ENCODE results near the gene IL1RAPL2. TPM values are rescaled to one million over a fixed set of nuclear protein-coding genes. Genes with fewer than 3 reads are reported as not detected.

The IL1RAPL2 gene
- total and polyA plus RNA-seq, 10 of the 15 experiments (the other 5 are each of a cell fraction or from before 2014, with no cell fraction given), result 0.19 TPM; not detected in 9

DNA sequence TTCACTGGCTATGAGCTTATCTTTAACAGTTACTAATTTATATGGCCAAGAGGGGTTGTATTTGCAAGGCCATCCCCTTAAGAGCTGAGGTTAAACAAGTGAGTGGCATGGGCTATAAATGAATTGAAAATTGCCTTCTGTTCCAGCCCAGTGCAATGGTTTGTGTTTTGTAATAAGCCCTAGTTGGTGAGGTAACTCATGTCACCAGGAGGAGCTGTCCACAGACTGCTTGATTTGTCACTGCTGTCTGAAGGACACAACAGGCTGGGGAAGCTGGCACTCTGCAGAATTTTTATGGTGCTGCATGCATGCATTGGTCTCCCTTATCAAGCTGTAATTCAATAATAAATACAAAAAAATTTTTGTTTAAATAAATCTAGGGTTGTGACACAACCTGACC is 223.8 kb downstream of the IL1RAPL2 start (continued):
- TF ChIP-seq, protein P1, sequence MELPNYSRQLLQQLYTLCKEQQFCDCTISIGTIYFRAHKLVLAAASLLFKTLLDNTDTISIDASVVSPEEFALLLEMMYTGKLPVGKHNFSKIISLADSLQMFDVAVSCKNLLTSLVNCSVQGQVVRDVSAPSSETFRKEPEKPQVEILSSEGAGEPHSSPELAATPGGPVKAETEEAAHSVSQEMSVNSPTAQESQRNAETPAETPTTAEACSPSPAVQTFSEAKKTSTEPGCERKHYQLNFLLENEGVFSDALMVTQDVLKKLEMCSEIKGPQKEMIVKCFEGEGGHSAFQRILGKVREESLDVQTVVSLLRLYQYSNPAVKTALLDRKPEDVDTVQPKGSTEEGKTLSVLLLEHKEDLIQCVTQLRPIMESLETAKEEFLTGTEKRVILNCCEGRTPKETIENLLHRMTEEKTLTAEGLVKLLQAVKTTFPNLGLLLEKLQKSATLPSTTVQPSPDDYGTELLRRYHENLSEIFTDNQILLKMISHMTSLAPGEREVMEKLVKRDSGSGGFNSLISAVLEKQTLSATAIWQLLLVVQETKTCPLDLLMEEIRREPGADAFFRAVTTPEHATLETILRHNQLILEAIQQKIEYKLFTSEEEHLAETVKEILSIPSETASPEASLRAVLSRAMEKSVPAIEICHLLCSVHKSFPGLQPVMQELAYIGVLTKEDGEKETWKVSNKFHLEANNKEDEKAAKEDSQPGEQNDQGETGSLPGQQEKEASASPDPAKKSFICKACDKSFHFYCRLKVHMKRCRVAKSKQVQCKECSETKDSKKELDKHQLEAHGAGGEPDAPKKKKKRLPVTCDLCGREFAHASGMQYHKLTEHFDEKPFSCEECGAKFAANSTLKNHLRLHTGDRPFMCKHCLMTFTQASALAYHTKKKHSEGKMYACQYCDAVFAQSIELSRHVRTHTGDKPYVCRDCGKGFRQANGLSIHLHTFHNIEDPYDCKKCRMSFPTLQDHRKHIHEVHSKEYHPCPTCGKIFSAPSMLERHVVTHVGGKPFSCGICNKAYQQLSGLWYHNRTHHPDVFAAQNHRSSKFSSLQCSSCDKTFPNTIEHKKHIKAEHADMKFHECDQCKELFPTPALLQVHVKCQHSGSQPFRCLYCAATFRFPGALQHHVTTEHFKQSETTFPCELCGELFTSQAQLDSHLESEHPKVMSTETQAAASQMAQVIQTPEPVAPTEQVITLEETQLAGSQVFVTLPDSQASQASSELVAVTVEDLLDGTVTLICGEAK (IDR thresholded peaks at IDR 0.05; ENCODE audit: borderline replicate concordance), result no peak
- TF ChIP-seq POLR2AphosphoS2 (IDR thresholded peaks at IDR 0.05; ENCODE audit: low read depth, low read length) (no peak), CREB1 (IDR thresholded peaks at IDR 0.05; ENCODE audit: low read depth) (no peak), YBX1 (IDR thresholded peaks at IDR 0.05) (no peak), EP300 (IDR thresholded peaks at IDR 0.05; ENCODE audit: borderline replicate concordance in 1 of 2, control insufficient read depth in 1 of 2, low read depth in 2 of 2, low read length in 2 of 2) (no peak), YY1 (IDR thresholded peaks at IDR 0.05; ENCODE audit: low read depth, low read length) (no peak), ZBTB33 (IDR thresholded peaks at IDR 0.05) (no peak), LARP7 (IDR thresholded peaks at IDR 0.05) (no peak), NR2C1 (IDR thresholded peaks at IDR 0.05) (no peak), BRCA1 (IDR thresholded peaks at IDR 0.05; ENCODE audit: low read depth, low read length) (no peak), ZNF274 (IDR thresholded peaks at IDR 0.05; ENCODE audit: insufficient read depth, insufficient read length) (no peak)
